Measurements from ENCODE around the gene ITPKC.
"Not testable (repeated sequence)": the region's sequence is repeated elsewhere in the genome, so short reads cannot be mapped to it uniquely, and the experiment has no call there.

The ITPKC gene

DNA sequence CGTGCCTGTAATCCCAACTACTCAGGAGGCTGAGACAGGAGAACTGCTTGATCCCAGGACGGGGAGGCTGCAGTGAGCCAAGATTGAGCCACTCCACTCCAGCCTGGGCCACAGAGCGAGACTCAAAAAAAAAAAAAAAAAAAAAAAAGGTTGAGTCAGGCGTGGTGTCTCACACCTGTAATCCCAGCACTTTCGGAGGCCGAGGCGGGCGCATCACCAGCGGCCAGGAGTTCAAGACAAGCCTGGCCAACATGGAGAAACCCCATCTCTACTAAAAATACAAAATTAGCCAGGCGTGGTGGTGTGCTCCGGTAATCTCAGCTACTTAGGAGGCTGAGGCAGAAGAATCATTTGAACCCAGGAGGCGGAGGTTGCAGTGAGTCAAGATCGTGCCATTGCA, 49.5 kb downstream of the ITPKC start:
- DNase-seq (ENCODE audit: low read depth in 2 of 2) = not testable (repeated sequence)

DNA sequence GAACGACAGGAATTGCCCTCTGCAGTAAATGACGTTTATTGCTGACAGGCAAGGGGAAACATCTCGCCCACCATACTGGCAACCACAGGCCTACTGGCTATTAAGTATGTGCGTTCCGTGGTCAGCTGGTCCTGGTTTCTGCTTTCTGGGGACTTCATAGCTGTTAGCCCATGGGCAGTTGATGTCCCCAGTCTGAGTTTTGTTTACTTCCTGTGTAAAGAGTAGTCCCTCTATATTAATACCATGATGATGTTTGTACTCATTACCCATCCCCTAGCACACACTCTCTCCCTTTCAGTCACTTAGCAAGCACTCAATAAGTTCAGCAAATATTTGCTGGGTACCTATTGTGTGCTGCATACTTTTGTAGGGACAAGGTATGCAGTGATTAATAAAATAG, 52.0 kb downstream of the ITPKC start:
- DNase-seq (ENCODE audit: low read depth in 2 of 2) = no peak

- not testable (repeated sequence) for DNase-seq (ENCODE audit: low read depth in 2 of 2)
These were observed 54.4 kb downstream of the ITPKC start for GRCh38 chr19:40771101-40771862.

GRCh38 chr19:40774916-40775631, 58.2 kb downstream of the ITPKC start, which contains the start of gene MIA:
Gene MIA, plus strand, starts transcription at chr19:40775521. Its CDS starts 22 bp downstream, at chr19:40775543.
- DNase-seq (ENCODE audit: low read depth in 2 of 2) = no peak

DNA sequence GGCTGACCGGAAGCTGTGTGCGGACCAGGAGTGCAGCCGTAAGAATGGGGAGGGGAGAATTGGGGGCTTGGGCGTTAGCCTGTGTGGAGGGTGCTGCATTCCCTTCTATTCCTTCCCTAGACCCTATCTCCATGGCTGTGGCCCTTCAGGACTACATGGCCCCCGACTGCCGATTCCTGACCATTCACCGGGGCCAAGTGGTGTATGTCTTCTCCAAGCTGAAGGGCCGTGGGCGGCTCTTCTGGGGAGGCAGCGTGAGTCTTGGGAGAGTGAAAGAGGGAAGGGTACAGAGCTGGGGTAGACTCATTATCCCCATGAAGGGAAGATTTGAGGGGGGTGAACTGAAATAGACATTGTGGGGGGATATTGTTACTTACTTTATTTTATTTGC, 58.7 kb downstream of the ITPKC start:
- no peak for DNase-seq (ENCODE audit: low read depth in 2 of 2)

DNA sequence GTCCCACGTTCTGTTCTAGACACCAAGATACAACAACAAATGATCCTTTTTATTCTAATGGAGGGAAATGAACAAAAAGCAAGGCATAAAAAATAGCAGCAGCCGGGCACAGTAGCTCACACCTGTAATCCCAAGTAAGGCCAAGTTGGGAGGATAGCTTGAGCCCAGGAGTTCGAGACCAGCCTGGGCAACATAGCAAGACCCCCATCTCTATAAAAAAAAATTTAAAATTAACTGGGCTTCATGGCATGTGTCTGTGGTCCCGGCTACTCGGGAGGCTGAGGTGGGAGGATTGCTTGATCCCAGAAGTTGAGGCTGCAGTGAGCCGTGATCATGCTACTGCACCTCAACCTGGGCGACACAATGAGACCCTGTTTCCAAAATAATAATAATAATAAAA, 59.5 kb downstream of the ITPKC start:
- no peak for DNase-seq (ENCODE audit: low read depth in 2 of 2)

DNA sequence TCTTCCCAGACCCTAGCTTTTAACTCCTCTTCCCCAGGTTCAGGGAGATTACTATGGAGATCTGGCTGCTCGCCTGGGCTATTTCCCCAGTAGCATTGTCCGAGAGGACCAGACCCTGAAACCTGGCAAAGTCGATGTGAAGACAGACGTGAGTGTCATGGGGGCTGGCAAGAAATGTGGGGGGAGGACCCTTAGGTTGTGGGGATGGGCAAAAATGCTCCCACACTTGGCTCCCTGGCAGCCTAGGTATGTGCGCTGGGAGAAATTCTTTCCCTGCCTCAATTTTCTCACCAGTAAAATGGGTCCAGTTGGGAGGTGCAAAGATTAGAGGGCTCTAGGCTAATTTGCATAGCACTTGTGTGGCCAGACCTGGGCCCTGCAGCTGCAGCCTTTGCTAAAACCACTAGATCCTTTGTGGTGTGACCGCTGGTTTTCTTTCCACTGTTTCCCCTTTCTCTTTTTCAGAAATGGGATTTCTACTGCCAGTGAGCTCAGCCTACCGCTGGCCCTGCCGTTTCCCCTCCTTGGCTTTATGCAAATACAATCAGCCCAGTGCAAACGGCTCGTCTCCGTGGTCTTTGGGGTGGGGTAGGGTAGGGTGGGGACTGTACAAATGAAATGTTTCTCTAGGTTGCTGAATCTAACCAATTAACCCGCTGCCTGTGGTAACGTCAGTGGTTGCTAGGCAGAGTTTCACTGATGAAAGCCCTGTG, 60.2 kb downstream of the ITPKC start:
- DNase-seq (ENCODE audit: low read depth in 2 of 2) = peak; percentile 83 to 88

DNA sequence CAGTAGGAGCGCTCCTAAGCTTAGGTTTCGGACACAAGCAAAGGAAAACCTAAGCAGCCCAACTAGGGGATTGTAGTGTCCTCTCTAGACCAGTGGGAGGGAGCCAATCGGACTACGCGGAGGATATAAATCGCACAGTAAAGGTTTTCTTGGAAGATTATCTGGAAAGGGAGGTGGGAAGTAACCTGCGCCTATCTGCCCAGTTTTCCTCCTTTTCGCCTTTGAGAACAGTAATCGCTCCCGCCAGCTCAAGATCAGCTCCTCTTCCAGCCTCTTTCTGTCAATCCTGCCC, 60.7 kb downstream of the ITPKC start:
- DNase-seq (ENCODE audit: low read depth in 2 of 2) = no peak

DNA sequence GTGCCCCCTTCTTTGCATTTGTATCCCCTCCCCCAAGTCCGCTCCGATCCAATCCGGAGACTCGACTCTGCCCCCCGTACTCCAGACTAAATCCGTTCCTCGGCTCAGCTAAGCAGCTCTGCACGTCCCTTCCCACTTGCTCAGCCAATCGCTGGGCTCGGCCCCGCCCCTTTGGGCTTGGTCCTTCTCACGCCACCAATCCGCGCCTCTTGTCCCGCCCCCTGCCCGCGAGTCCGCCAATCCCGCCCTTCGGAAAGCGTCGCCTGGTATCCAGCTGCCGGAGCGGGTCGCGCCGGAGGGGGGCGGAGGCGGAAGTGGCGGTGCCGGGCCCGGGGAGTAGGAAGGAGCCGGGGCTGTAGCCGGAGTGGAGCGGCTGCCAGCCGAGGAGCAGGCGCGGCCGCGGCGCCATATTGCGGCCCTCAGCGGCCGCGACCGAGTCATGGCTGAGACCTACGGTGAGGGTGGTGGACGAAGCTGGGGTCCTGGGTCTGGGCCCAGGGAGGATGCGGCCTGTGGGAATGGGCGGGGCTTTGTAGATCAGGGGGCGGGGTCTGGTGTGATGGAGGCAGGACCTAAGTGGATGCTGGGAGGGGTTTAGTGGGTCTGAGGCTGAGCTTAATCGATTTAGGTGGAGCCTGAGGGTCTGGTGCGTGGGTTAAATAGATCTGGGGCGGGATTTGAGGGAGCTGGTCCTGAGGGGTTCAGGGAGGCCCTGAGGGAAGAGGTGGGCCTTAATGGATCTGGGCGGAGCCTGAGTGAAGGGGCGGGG, 61.2 kb downstream of the ITPKC start, which contains the start of gene RAB4B:
RAB4B (plus strand) TSS at position 311 of the 769 bp plus-strand sequence; CDS start at position 440, 129 bp downstream.
- peak; percentile 100 for DNase-seq (ENCODE audit: low read depth in 2 of 2)

DNA sequence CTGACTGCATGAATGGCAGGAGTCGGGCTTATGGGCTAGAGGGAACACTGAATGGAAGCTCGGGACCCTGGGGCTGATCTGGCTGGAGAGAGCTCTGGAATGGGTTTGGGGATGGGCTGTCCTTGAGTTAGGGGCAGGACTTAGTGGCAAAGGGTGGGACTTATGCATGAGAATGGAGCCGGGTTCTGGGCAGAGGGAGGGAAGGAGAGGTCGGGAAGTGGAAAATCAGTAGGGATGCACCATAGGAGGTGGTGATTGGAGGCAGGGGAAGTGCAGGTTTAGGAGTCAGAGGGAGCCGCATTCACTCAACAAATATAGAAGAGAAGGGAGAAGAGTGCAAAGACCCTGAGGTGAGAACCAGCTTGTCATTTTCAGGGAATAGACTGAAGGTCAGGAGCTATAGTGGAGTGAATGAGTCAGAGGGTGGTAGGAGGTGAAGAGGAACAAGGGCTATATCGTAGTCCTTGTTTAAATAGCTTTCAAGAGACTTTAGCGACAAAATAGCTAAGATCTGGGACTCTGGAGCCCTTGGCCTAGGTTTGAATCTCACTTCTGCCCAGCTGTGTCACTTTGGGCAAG, 61.9 kb downstream of the ITPKC start:
- DNase-seq (ENCODE audit: low read depth in 2 of 2) = no peak

GRCh38 chr19:40780582-40780981, 63.7 kb downstream of the ITPKC start:
- no peak for DNase-seq (ENCODE audit: low read depth in 2 of 2)

GRCh38 chr19:40781140-40781539, 64.2 kb downstream of the ITPKC start:
- DNase-seq (ENCODE audit: low read depth in 2 of 2) = no peak

DNA sequence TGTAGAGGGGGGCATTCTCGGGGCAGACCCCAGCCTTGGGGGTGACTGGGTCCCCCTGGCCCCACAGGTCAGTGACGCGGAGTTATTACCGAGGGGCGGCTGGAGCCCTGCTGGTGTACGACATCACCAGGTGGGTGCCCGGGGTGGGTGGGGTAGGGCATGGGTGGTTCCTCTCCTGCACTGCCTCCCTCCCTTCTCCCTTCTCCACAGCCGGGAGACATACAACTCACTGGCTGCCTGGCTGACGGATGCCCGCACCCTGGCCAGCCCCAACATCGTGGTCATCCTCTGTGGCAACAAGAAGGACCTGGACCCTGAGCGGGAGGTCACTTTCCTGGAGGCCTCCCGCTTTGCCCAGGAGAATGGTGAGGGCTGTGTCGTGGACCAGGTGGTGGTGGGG, 66.8 kb downstream of the ITPKC start:
- no peak for DNase-seq (ENCODE audit: low read depth in 2 of 2)

GRCh38 chr19:40784146-40784545, 67.2 kb downstream of the ITPKC start:
- DNase-seq (ENCODE audit: low read depth in 2 of 2) = not testable (repeated sequence)

- DNase-seq (ENCODE audit: low read depth in 2 of 2) = no peak
These were observed 68.6 kb downstream of the ITPKC start for GRCh38 chr19:40785526-40785925.

DNA sequence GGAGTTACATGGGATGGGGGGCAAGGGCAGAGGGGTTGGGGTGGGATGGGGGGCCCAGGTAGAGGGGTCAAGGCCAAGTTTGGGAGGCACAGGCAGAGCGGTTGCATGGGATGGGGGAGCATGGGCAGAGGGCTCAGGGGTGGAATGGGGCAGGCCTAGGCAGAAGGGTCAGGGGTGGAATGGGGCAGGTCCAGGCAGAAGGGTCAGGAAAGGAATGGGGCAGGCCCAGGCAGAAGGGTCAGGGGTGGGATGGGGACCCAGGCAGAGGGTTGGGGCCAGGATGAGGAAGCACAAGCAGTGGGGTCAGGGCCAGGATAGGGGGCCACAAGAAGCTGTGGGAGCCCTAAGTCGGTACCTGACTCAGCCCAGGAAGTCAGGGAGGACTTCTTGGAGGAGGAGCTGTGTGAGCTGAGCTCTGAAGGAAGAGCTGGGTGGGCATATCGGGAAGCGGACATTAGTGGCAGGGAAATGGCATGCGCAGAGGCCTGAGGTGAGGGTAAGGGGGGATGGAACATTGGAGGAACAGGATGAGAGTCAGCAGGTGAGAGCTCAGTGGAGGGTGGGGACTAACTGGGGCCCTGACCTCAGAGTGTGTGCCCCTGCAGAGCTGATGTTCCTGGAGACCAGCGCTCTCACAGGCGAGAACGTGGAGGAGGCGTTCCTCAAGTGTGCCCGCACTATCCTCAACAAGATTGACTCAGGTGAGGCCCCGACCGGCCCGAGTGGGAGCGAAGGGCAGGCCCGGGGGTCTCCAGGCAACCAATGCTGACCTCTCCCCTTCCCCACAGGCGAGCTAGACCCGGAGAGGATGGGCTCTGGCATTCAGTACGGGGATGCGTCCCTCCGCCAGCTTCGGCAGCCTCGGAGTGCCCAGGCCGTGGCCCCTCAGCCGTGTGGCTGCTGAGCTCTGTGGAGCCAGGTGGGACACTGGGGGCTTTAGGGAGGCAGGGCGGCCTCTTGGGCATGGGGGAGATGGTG, 69.4 kb downstream of the ITPKC start:
- no peak for DNase-seq (ENCODE audit: low read depth in 2 of 2)

Measured in stimulated activated CD8-positive, alpha-beta memory T cell treated with anti-CD3 and anti-CD28 coated beads, Interleukin-15, amount 100 ng/mL, for 48 hours (primary cell).